NCI-H82 treated with DMSO at 0.1 percent for 48 hours (cell line): Measurements from ENCODE around the gene FAF1.
"Not testable (repeated sequence)": the region's sequence is repeated elsewhere in the genome, so short reads cannot be mapped to it uniquely, and the experiment has no call there.

Experiments
- DNase-seq: peaks from one replicate; lab custom pipeline; 2025; ENCODE audit not compliant: unreplicated experiment; lab: John Stamatoyannopoulos, UW

The FAF1 gene

DNA sequence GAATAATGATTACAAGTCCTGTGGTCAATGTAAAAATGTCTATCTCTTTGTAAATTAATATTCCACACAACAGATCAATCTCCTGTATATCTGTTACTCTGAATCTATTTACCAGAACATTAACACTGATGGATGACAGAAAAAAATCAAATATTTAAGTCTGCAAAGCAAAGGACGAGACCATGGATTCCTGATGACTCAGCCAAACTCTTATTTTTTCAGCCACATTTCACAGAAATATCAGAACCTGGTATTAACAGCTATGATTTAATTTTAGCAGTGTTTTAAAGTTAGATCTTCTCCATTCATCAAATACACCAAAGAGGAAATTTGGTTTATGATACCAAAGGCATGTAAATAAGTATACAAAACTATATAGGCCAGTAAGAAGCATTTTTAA lies 46.1 kb downstream of the FAF1 start:
- DNase-seq: no peak

GRCh38 chr1:50910356-50910755 lies 49.7 kb downstream of the FAF1 start:
- DNase-seq: not testable (repeated sequence)

GRCh38 chr1:50907610-50908009 lies 52.5 kb downstream of the FAF1 start:
- DNase-seq: not testable (repeated sequence)

DNA sequence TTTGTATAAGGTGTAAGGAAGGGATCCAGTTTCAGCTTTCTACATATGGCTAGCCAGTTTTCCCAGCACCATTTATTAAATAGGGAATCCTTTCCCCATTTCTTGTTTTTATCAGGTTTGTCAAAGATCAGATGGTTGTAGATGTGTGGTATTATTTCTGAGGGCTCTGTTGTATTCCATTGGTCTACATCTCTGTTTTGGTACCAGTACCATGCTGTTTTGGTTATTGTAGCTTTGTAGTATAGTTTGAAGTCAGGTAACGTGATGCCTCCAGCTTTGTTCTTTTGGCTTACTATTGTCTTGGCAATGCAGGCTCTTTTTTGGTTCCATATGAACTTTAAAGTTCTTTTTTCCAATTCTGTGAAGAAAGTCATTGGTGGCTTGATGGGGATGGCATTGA lies 54.0 kb downstream of the FAF1 start:
- DNase-seq: not testable (repeated sequence)

GRCh38 chr1:50902419-50902818 lies 57.6 kb downstream of the FAF1 start:
- no peak for DNase-seq

DNA sequence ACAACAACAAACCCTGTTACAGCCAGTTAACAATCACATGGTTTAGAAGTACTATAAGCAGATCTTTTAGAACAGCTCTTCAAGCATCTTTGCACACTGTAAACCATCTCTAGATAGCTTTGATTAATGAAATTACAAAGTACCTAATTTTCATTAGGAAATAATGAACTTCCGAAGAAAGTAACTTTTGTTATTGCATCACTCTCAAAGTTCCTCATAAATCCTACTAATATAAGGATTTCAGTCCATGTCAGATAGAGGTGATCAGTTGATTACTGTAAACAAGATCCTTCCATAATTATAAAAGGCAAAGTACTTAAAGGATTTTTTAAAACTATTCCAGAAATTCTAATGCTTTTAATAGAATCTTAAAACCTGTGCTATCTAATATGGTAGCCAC lies 58.2 kb downstream of the FAF1 start:
- DNase-seq: no peak

DNA sequence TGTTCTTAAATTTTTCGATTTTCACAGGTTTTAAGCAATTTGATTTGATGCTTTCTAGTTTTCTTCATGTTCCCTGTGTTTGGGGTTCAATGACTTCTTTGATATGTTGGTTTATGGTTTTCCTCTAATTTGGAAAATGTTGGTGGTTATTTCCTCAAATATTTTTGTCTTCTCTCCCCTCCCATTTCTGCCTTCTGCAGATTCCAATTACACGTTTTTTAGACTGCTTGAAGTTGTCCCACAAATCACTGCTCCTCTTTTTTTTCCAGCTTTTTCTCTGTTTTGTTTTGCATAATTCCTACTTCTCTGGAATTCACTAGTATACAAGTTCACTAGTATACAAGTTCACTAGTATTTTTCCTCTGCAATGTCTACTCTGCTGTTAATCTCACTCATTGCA lies 61.3 kb downstream of the FAF1 start:
- no peak for DNase-seq

GRCh38 chr1:50894340-50894739 lies 65.7 kb downstream of the FAF1 start:
- no peak for DNase-seq

GRCh38 chr1:50893466-50893865 lies 66.6 kb downstream of the FAF1 start:
- DNase-seq: no peak

- not testable (repeated sequence) for DNase-seq
Measured at GRCh38 chr1:50887555-50887954, 72.5 kb downstream of the FAF1 start.

GRCh38 chr1:50880373-50880772 lies 79.7 kb downstream of the FAF1 start:
- no peak for DNase-seq

- DNase-seq: no peak
Measured at GRCh38 chr1:50879137-50879536, 80.9 kb downstream of the FAF1 start.

DNA sequence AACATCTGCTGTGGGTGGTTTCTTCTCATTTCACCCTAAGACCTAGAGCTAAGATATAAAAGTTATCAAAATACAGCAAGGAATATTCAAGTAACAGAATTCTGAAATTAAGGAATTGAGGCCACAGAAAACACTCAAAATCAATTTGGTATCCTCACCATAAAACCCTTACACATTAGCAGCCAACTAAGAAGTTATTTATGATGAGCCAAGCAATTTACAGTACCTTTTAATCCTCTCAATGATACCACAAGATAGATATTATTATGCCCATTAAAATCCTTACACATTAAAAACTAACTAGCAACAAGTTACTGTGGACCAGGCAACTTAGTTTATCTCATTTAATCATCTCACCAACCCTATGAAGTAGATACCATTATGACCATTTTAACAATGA lies 81.6 kb downstream of the FAF1 start:
- no peak for DNase-seq

DNA sequence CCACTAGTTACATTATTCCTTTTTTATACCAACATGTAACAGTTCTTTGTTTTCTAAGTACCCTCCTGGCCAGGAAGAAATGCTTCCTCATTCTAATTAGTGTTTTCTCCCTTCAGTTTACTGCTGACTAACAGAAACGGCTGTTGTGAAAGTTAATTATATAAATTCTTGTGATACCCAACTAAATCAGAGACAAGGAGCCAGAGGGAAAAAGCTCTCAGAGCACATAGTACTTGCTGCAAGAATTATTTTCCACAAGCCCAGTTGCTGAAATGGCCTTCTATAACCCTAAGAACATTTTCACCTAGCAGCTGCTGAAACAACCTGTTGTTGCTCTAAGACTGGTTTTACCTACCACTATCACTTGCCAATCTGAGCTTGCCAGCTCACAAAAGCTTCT lies 82.4 kb downstream of the FAF1 start:
- no peak for DNase-seq

DNA sequence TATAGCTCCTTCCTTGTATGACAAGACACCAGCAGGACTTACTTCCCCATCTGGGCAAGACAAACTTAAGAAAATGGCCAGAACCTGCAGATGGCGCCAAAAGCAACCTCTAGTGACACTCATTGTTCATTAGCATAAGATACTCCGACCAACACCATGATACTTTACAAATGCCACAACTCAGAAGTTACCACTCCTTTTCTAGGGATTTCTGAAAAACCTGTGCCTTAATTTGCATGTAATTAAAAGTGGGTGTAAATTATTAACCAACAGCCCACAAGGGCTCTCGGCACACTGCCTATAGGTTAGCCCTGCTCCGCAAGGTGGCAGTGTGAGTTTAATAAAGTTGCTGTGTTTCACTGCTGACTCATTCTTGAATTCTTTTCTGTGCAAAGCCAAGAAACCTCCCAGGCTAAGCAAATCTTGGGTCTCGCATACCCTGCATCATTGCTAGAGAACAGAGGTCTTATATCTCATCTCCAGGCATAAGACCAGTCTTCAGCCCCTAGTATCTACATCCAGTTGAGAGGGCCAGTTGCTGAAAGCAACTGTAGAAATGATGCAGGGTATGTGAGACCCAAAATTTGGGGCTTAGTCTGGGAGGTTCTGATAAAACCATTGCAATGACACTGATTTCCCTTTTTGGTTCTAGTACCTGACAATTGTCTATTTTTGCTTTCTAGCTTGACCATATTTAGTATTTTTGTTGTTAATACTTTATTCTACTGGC lies 86.4 kb downstream of the FAF1 start:
- DNase-seq: peak; percentile 13

DNA sequence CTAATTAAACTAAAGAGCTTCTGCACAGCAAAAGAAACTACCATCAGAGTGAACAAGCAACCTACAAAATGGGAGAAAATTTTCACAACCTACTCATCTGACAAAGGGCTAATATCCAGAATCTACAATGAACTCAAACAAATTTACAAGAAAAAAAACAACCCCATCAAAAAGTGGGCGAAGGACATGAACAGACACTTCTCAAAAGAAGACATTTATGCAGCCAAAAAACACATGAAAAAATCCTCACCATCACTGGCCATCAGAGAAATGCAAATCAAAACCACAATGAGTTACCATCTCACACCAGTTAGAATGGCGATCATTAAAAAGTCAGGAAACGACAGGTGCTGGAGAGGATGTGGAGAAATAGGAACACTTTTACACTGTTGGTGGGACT lies 95.2 kb downstream of the FAF1 start:
- not testable (repeated sequence) for DNase-seq

DNA sequence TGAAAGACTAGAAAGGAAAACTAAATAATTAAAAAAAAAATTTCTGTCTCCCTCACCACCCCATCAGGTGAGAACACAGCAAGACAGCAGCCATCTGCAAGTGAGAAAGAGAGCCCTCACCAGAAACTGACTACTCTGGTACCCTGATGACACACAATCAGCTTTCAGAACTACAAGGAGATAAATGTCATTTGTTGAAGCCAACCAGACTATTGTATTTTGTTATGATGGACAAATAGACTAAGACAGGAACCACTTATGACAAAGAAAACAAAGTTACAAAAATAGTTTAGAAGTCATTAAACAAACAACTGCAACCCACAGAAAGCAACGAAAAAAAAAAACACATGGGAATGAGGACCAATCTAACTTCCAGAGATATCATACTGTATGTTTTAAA lies 98.3 kb downstream of the FAF1 start:
- DNase-seq: no peak

GRCh38 chr1:50860702-50861101 lies 99.4 kb downstream of the FAF1 start:
- no peak for DNase-seq

DNA sequence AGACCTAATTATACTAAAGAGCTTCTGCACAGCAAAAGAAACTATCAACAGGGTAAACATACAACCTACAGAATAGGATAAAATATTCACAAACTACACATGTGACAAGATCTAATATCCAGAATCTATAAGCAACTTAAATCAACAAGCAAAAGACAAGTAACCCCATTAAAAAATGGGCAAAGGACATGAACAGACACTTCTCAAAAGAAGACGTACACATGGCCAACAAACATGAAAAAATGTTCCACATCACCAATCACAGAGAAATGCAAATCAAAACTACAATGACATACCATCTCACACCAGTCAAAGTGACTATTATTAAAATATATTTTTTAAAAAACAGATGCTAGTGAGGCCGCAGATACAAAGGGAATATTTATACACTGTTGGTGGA lies 99.8 kb downstream of the FAF1 start:
- no peak for DNase-seq

DNA sequence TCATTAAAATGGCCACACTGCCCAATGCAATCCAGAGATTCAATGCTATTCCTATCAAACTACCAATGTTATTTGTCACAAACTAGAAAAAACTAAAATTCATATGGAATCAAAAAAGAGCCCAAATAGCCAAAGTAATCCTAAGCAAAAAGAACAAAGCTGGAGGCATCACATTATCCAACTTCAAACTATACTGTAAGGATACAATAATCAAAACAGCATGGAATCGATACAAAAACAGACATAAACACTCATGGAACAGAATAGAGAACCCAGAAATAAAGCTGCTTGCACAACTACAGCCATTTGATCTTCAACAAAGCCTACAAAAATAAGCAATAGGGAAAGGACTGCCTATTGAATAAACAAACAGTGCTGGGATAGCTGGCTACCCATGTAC lies 100.4 kb downstream of the FAF1 start:
- DNase-seq: no peak

DNA sequence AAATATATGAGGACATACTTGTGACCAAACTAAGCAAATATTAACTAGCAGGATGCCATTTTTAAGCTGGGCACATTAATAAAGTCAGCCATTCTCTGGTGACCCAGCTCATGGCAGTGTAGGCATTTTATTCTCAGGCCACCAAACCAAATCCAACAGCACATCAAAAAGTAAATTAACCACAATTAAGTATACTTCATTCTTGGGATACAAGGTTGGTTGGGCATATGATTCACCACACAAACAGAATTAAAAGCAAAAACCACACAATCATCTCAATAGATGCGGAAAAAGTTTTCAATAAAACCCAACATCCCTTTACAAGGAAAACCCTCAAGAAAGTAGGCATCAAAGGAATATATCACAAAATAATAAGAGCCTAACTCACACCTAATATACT lies 101.3 kb downstream of the FAF1 start:
- DNase-seq: no peak

GRCh38 chr1:50857702-50858101 lies 102.4 kb downstream of the FAF1 start:
- DNase-seq: no peak

DNA sequence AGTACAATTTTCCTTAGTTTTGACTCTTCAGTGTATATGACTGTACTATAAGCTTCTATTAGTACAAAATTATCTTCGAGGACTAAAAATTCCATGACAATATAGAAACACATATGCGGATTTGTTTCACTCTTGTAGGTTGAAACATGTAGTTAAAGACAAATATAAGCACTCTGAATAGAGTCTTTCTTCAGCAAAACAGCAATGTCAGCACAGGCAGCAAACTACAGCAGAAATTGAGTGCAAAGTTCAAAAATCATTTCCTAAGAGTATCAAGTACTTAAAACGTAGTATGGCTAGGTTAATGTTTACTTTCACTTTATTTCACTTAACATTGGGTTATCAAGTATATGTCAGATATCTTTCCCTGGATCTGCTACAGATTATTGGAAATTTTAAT lies 106.7 kb downstream of the FAF1 start:
- DNase-seq: no peak
